ENCODE data around the gene THADA.

The THADA gene

DNA sequence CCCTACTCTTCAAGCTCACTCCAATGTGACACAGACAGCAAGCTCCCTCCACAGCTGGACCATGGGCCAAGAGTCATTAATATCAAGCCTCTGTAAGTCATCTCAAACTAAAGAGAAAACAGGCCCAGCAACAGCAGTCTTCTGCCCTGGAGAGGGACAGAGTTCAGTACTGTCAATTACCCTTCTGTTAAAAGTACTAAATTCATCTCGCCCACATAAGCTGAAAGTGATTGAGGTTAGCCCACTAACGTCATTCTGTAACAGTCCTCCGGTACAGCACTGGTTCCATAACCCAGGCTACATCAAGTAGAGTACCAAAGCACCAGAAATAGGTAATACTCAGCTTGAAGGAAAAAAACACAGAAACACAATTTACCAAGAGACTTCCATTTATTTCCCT lies 25.9 kb downstream of the THADA start:
- DNase-seq (ENCODE audit: low read depth), result no peak
- H3K4me3 ChIP-seq (ENCODE audit: low read depth, low read length), result no peak overlapping the region
- TF ChIP-seq, protein P1, sequence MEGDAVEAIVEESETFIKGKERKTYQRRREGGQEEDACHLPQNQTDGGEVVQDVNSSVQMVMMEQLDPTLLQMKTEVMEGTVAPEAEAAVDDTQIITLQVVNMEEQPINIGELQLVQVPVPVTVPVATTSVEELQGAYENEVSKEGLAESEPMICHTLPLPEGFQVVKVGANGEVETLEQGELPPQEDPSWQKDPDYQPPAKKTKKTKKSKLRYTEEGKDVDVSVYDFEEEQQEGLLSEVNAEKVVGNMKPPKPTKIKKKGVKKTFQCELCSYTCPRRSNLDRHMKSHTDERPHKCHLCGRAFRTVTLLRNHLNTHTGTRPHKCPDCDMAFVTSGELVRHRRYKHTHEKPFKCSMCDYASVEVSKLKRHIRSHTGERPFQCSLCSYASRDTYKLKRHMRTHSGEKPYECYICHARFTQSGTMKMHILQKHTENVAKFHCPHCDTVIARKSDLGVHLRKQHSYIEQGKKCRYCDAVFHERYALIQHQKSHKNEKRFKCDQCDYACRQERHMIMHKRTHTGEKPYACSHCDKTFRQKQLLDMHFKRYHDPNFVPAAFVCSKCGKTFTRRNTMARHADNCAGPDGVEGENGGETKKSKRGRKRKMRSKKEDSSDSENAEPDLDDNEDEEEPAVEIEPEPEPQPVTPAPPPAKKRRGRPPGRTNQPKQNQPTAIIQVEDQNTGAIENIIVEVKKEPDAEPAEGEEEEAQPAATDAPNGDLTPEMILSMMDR (conservative IDR thresholded peaks at IDR 0.05; ENCODE audit: low read depth, low read length), result no peak

DNA sequence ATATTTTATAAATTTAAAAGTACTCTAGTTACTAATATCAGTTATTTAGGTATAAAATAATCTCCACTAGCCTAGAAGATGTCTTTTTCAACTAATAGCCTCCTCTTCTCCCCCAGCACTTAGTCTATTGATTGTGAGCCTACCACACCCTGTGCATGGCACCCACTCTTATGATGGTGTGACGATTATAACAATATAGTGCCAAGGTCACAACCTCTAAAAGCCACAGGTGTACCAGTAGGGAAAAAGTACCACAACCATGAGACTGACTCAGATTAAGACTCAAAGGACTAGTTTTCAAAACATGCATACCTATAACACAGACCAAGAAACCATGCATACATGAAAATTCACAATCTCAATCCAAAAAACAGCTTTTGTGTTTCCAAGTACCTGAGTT lies 27.6 kb downstream of the THADA start:
- TF ChIP-seq, protein P1 (conservative IDR thresholded peaks at IDR 0.05; ENCODE audit: low read depth, low read length), result no peak
- H3K4me3 ChIP-seq (ENCODE audit: low read depth, low read length), result no peak overlapping the region
- DNase-seq (ENCODE audit: low read depth), result no peak

DNA sequence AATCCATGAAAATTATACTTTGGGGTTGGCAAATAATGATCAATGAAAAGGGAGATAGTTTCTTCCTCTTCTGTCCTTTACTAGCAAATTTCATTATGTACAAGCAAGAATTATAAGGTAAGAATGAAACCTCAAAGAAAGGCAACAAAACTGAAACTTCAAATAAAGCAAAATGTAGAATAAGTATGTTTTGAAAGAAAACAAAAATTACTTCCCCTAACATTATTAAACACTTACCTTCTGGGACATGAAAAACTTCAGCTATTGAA lies 29.4 kb downstream of the THADA start:
- no peak overlapping the region for H3K4me3 ChIP-seq (ENCODE audit: low read depth, low read length)
- TF ChIP-seq, protein P1 (conservative IDR thresholded peaks at IDR 0.05; ENCODE audit: low read depth, low read length), result no peak
- no peak for DNase-seq (ENCODE audit: low read depth)

DNA sequence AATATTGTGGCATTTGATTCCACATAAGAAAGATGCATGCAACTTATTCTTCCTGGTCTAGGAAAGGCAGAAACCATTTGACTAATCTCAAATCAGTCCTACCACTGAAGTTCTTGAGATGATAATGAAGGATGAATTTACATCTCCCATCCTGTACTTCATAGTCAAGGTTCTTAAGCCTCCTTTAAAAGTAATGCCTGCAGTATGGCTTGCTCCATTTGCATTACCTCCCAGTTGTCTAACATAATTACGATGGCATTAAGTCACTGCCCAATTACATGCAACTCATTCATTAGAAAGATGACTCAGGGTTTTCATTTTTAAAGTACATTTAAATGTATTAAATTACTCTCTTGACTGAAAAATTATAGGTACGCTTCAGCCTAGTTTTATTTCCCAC lies 32.2 kb downstream of the THADA start:
- no peak for DNase-seq (ENCODE audit: low read depth)
- no peak overlapping the region for H3K4me3 ChIP-seq (ENCODE audit: low read depth, low read length)
- TF ChIP-seq, protein P1 (conservative IDR thresholded peaks at IDR 0.05; ENCODE audit: low read depth, low read length), result no peak

DNA sequence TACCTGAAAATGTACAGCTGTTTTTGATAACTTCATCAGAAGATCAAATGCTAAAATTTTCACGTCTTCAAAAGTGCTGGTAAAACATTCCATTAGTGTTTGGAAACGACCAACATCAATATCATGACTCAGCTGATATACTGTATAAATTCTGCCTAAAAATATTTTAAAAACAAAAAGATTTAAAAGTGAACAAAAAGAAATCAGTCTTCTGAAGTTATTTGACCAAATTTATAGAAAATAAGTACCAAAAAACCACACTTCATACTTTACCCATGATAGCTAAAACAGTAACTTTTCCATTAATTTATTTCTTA lies 35.6 kb downstream of the THADA start:
- H3K4me3 ChIP-seq (ENCODE audit: low read depth, low read length), result no peak overlapping the region
- TF ChIP-seq, protein P1 (conservative IDR thresholded peaks at IDR 0.05; ENCODE audit: low read depth, low read length), result no peak
- DNase-seq (ENCODE audit: low read depth), result no peak

DNA sequence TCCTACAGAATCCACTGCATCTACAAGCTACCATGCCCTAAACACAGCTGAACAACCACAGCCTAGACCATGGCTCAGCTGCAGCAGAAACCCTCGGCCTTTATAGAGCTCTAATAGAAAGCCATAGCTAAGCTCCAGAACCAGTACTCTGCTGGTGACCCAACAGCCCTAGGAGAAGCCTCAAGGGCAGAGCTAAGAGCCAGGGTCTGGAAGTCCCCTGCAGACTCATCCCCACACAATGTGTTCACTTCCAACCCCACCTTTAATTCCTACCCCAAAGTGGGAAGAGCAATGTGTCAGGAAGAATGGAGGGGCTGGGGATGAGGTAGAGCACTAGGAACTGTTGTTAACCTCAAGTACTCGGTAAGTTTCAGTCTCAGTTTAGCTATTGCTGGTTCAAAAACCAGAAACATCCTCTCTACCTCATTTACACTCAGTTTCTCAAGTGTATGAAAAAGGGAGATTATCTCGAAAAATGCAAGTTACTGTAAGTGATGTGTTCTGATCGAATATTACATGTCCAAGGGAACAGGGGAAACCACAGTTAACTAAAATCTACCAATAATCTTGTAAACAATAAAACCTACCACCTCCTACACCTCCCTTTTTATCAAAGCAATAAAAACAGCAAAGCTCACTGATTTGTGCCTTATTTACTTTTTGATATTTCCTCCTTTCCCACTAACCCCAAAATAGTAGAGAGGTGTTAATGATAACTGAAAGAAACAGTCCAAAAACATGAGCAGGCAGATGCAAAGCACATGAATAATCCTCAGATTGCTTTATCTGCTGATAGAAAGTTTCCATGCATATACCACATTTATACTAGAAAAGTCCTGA lies 36.2 kb downstream of the THADA start:
- no peak overlapping the region for H3K4me3 ChIP-seq (ENCODE audit: low read depth, low read length)
- no peak for DNase-seq (ENCODE audit: low read depth)

DNA sequence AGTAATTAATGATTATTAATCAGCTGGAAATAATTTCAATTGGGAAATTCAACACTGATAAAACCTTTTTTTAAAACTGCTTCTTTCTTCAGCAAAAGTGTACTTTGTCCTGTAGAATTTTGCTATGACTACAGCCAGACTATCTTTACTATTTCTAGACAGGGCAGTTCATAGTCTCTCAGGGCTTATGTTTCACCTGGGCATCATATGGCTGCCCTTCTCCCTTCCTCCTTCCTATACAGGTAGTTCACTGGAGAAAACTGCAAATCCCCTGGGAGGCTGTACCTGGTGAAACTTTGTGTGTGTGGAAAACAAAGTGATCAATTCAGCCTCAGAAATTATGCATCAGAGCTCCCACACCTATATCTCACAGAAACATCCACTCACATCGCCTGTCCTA lies 38.6 kb downstream of the THADA start:
- TF ChIP-seq, protein P1 (conservative IDR thresholded peaks at IDR 0.05; ENCODE audit: low read depth, low read length), result no peak
- no peak for DNase-seq (ENCODE audit: low read depth)
- H3K4me3 ChIP-seq (ENCODE audit: low read depth, low read length), result no peak overlapping the region

More for the DNA sequence above, 36.2 kb downstream of the THADA start:
- TF ChIP-seq, protein P1 (conservative IDR thresholded peaks at IDR 0.05; ENCODE audit: low read depth, low read length), result no peak
